NCI-H82 treated with DMSO at 0.1 percent for 48 hours (cell line): ENCODE results near the gene CDCP2.
"Not testable (repeated sequence)": the region's sequence is repeated elsewhere in the genome, so short reads cannot be mapped to it uniquely, and the experiment has no call there.

Experiments used
- DNase-seq: peaks from one replicate; lab custom pipeline; 2025; ENCODE audit not compliant: unreplicated experiment; lab: John Stamatoyannopoulos, UW

Gene CDCP2

GRCh38 chr1:54168206-54168965 lies 15.6 kb upstream of the CDCP2 start:
- DNase-seq = no peak

DNA sequence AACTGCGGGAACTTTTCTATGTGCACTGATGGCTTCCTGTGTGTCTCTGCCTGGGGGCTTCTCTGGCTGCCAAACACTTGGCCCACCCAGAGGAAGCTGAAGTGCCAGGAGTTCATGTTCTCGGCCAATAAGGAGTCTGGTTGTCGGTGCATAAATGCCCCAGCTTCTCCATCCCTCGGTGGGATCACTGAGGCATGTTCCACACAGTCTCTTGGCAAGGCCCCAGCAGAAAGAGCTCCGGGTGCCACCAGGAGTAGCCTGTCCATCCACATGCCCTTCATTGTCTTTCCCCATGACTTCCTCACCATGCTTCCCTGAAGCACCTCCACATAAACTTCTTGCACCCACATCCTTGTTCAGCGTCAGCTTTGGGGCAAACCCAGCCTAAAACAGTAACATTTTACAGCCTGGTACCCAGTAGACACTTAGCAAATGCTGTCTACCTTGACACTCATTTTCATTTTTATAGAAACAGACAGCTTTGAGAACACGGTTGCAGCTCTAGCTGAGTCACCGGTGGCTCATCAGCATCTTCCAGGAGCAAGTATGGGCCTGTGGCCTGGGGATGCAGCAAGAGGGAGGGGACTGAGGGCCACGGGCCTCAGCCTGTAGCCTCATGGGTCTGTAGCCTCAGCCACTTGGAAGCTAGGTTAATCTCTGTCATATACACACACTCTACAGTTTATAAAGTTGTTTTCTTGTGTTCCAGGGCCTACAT lies 14.8 kb upstream of the CDCP2 start:
- DNase-seq = no peak

- DNase-seq = not testable (repeated sequence)
These were observed 13.6 kb upstream of the CDCP2 start for GRCh38 chr1:54166357-54166756.

GRCh38 chr1:54165146-54165545 lies 12.3 kb upstream of the CDCP2 start:
- DNase-seq = no peak

- DNase-seq = no peak
These were observed 10.8 kb upstream of the CDCP2 start for GRCh38 chr1:54163573-54163972.

GRCh38 chr1:54163051-54163450 lies 10.3 kb upstream of the CDCP2 start:
- DNase-seq = no peak

GRCh38 chr1:54161495-54162168 lies 8.8 kb upstream of the CDCP2 start:
- DNase-seq = no peak

GRCh38 chr1:54160351-54160750 lies 7.6 kb upstream of the CDCP2 start:
- DNase-seq = no peak

- no peak for DNase-seq
These were observed 7.0 kb upstream of the CDCP2 start for GRCh38 chr1:54159733-54160316.

DNA sequence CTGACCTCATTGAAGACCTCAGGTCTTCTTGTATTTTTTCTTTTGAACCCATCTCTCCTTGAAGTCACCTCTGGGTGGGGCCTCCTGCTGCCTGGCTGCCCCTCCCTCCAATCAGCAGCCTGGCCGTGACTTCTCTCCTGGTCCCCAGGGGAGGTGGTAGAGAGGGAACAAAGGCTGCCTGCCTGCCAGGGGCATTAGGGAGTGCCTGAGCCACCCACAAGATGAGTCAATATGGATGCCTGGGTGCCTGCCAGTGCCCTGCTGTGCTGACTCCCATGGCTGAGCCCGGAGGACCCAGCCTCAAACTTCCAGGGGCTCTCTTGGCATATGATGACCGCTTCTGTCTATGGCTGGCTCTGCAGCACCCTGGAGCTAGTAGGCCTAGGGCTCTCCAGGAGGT lies 5.3 kb upstream of the CDCP2 start:
- no peak for DNase-seq

DNA sequence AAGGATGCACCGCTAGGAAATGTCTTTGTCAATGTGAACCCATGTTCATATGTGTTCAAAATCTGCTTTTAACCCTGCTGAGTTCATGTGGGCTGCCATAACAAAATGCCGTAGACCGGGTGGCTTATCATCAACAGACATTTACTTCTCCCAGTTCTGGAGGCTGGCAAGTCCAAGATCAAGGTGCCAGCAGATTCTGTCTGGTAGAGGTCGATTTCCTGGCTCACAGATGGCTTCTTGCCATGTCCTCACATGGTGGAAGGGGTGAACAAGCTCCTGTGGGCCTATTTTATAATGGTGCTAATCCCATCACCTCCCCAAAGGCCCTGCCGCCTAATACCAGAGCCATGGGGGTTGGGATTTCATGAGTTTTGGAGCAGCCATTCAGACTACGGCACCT lies 4.6 kb upstream of the CDCP2 start:
- DNase-seq = no peak

GRCh38 chr1:54156986-54157385 lies 4.2 kb upstream of the CDCP2 start:
- no peak for DNase-seq

DNA sequence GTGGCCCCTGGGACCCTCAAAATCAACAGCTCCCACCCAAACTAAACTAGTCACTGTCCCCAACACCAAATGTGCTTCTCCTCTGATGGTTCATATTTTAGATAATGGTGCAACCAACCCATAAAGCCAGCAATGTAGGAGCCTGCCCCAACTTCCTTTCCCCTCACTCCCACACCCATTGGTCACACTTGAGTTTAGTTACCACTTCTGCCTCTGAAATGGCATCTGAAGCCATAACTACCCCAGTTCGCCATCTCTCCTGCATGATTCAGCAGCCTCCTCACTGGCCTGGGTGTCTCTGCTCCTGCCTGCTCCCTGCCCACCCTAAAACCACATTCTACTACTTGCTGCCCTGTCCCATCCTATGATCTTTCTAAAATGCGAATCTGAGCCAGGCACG lies 3.4 kb upstream of the CDCP2 start:
- no peak for DNase-seq

- DNase-seq = peak; percentile 63
These were observed 987 bp upstream of the CDCP2 start for GRCh38 chr1:54153535-54154439.

GRCh38 chr1:54151013-54151412 lies 1.8 kb downstream of the CDCP2 start:
- DNase-seq = no peak

GRCh38 chr1:54149734-54150133 lies 3.1 kb downstream of the CDCP2 start:
- DNase-seq = no peak

- DNase-seq = no peak
These were observed 8.4 kb downstream of the CDCP2 start for GRCh38 chr1:54144366-54144765.

DNA sequence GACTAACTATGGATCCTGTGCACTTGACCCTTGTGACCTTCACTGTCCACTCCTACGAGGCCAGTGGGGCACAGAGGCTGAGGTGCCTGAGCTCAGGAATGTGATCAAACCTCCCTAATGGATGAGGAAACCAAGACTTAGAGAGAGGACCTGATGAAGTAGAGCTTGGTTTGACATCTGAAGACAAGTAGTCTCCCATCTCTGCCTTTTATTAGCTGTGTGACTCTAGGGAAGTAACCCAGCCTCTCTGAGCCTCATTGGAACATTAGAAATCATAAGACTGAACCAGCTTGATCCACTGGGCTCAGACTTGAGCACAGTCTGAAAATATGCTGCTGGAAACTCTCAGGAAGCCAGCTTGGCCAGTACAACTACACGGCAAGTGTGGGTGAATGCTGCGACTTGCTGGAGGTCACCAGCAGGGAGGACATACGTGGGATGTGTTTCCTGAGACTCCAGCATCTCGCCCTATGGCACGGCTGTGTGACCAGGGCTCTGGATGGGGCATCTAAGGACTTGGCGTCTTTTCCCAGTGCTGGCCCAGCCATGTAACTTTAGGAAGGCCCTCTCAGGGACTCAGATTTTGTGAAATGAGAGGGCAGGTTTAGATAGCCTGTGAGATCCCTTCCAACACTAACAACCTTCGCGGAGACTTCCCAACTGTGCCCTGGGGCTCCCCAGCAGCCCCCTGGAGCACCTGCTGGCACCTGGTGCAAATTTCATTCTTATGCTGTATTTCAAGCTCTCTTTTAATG lies 10.5 kb downstream of the CDCP2 start:
- no peak for DNase-seq

DNA sequence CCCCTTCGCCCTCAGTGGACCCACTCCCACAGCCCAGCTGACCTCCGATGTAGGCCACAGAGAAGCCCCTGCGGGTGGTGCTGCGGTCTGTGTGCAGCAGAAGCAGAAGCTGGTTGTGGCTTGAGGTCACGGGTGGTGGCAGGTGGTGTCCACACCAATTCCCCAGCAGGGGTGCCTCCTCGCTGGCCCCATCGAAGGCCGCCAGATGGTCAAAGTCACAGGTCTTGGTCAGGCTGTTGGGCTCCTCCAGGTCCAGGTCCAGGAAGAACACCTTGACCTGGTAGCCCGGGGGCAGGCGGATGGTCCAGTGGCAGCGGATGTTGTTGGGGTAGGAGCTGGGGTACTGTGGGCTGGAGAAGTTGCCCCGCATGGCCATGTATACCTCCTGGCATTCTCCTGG lies 13.1 kb downstream of the CDCP2 start:
- no peak for DNase-seq

DNA sequence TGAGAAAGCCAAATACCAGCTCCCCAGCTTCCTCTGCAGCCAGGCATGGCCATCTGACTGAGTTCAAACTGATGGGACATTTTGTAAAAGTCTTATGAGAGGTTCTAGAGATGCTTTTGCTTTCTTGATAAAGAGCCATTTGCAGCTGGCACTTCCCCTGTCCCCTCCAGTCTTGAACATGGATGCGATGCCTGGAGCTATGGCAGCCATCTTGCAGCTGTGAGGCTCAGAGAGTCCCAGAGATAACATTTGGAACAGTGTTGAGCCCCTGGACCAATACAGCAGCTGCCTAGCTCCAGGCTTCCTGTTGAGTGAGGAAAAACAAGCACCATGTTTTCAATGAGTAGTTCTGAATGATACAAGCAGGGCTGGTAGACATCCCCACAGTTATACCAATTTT lies 13.8 kb downstream of the CDCP2 start:
- no peak for DNase-seq
